GM12891 (cell line): ENCODE results near the gene LRP6.

Experiments
- DNase-seq: peaks from one replicate; pipeline ENCODE4 v3.0.0; 2011; ENCODE audit warnings: low spot score; ENCODE audit not compliant: insufficient read length
- FAIRE-seq: peaks from 2 replicates; lab custom pipeline; 2011; peaks lifted over from hg19 to GRCh38; lab: Jason Lieb, UNC
- PAX5 ChIP-seq: IDR thresholded peaks from 2 replicates; pipeline ENCODE4 v1.6.1; 2011; ENCODE audit warnings: low read length, moderate library complexity, mild to moderate bottlenecking; ENCODE audit not compliant: insufficient read depth, severe bottlenecking
- POLR2A ChIP-seq: IDR thresholded peaks from 2 replicates; pipeline ENCODE4 v1.6.1; 2011; ENCODE audit warnings: low read depth, low read length, control low read depth
- POLR2AphosphoS5 ChIP-seq: IDR thresholded peaks from 2 replicates; pipeline ENCODE4 v1.6.1; 2011; ENCODE audit warnings: low read depth, low read length, control low read depth
- POU2F2 ChIP-seq: IDR thresholded peaks from 2 replicates; pipeline ENCODE4 v1.6.1; 2011; ENCODE audit warnings: low read depth, mild to moderate bottlenecking, control low read depth, low read length, moderate library complexity
- SPI1 ChIP-seq: IDR thresholded peaks from 2 replicates; pipeline ENCODE4 v1.6.1; 2011; ENCODE audit warnings: low read depth, low read length, control low read depth
- TAF1 ChIP-seq: IDR thresholded peaks from 2 replicates; pipeline ENCODE4 v1.6.1; 2011; ENCODE audit warnings: low read depth, low read length, control low read depth

The LRP6 gene

DNA sequence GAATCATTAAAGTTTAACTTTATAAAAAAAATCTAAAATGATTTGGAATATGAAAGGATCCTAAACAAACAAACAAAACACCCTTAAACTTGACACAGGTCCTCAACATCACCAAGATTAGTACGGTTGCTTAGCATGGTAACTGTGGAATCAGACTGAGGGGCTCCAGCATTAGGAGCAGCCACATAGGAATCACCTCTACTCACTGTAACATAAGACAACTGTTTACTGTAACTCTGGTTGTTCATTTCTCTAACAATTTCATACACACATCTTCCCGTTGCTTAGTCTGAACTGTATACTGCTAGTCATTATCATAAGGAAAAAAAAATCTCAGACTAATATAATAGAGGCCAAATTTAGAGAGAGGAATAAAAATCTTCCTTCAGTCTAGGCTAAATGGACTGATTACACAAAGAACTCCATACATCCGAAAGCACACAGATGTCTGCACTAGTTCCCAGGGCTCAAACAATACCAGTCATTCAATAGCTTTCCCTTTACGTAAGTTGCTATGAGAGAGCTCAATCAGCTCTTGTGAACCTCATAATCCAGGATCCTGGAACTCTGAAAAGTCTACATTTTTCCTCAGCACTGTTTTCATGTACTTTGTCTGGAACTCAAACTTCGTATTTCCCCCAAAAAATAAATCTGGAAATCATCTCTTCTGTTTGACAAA lies 26.0 kb downstream of the LRP6 start:
- DNase-seq (no peak), FAIRE-seq (peak; percentile 16)
- TF ChIP-seq POLR2AphosphoS5 (no peak), POLR2A (no peak), POU2F2 (no peak), SPI1 (no peak), TAF1 (no peak), PAX5 (no peak)

DNA sequence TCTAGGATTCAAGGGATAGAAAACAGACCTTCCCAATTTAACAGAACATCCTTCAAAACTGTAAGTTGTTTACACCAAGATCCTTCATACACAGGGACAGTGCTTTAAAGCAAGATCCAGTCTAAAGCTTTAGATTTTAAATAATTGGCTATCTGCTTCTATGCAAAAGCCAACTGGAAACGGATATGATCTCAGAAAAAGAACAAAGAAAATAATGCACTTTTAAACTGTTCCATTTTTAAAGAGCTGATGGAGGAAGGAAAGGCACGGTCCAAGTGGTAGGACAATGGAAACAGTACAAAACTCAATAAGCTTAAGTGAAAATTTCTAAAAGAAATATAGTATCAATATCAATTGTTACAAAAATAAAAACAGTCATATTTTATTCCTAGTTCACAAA lies 27.7 kb downstream of the LRP6 start:
- DNase-seq, result no peak
- TF ChIP-seq PAX5 (no peak), TAF1 (no peak), POLR2A (no peak), POLR2AphosphoS5 (no peak), POU2F2 (no peak), SPI1 (no peak)
- FAIRE-seq, result no peak

DNA sequence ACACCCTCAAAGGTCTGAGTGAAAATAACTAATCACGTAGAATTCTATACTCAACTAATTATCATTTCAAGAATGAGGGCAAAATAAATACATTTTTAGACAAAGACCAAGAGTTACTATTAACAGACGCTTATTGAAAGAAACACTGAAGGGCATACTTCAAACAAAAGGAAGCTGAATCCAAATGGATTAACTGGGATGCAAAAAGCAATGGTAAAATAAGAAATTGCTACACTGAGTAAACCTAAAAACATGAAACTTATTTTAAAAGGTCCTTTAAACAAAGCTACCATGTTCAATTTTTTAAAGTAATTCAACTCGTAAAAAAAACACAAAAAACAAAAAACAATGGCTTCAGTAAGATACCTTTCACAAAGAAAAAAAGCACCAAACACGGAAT lies 28.2 kb downstream of the LRP6 start:
- TF ChIP-seq SPI1, result no peak
- no peak for TF ChIP-seq TAF1
- TF ChIP-seq POU2F2, result no peak
- TF ChIP-seq POLR2A, result no peak
- no peak for TF ChIP-seq POLR2AphosphoS5
- no peak for TF ChIP-seq PAX5

DNA sequence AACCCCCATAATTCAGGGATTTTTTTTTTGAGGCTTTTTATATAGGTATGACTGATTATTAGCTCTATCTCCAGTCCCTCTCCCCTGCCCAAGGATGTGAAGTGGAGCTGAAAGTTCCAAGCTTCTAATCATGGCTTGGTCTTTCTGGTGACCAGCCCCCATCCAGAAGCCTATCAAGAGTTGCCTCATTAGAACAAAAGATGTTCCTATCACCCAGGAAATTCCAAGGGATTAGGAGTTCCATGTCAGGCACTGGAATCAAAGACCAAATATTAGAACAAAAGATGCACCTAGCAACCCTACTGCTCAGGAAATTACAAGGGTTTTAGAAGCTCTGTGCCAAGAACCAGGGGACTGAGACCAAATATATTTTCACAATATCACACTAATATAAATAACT lies 29.9 kb downstream of the LRP6 start:
- TF ChIP-seq POU2F2 (no peak), TAF1 (no peak)
- FAIRE-seq, result no peak
- no peak for DNase-seq

More for the DNA sequence above, 28.2 kb downstream of the LRP6 start:
- no peak for FAIRE-seq
- no peak for DNase-seq

DNA sequence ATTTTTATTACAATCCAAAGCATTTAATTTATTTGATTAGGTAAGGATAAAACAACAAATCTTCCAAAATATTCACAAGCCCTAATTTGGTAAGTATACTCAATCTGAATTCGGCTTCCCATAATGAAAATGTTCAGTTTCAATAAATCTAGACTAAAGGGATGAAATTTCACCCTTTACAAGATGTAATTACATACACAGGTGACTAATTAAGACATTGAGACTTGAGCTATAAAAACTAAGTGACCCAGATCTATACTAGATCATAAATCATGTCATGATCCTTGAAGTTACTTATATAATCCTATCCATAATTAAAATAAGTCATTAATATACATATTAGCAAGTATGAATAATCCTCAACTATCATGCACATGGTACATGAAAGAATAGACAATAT lies 36.6 kb downstream of the LRP6 start:
- TF ChIP-seq PAX5 (no peak), POLR2AphosphoS5 (no peak), TAF1 (no peak), POLR2A (no peak), POU2F2 (no peak), SPI1 (no peak)
- no peak for FAIRE-seq
- no peak for DNase-seq

DNA sequence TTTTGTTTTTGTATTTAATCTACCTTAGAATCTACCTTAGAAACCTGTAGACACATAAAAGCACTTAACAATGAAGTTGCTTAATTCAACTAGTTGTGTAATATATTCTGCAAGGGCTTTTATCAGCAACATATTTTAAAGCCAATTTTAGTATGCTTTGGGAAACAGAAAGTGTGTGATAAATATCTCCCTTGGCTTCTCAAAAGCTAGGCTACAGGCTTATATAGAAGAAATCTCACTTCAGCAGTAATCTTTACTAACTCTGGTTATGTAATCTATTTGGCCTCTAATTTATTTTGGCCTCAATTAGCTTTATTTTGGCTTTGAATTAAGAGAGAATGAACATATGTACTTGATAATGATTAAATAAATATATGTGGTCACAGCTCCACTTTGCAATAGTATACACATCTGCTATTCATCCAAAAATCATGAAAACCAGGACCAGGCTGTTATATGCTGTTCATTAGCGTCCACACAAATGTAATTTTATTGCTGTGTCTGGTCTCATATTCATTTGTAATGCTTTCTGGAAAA lies 37.2 kb downstream of the LRP6 start:
- no peak for DNase-seq
- no peak for TF ChIP-seq POLR2AphosphoS5
- TF ChIP-seq TAF1, result no peak
- no peak for TF ChIP-seq POU2F2
- no peak for FAIRE-seq

DNA sequence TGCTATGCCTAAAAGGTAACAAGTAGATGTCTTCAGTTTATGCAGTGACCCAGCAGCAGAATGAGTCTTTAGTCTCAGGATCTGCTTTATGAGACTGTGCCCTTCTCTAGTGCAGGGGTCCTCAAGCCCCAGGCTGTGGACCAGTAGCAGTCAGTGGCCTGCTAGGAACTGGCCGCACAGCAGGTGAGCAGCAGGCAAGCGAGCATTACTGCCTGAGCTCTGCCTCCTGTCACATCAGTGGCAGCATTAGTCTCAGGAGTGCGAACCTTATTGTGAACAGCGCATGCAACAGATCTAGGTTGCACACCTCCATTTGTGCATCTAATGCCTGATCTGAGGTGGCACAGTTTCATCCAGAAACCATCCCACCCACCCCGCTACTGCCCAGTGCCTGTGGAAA lies 38.4 kb downstream of the LRP6 start:
- DNase-seq (no peak), FAIRE-seq (peak; percentile 72)
- no peak for TF ChIP-seq TAF1
- no peak for TF ChIP-seq PAX5
- TF ChIP-seq POLR2AphosphoS5, result no peak
- no peak for TF ChIP-seq POU2F2
- TF ChIP-seq POLR2A, result no peak
- TF ChIP-seq SPI1, result no peak

DNA sequence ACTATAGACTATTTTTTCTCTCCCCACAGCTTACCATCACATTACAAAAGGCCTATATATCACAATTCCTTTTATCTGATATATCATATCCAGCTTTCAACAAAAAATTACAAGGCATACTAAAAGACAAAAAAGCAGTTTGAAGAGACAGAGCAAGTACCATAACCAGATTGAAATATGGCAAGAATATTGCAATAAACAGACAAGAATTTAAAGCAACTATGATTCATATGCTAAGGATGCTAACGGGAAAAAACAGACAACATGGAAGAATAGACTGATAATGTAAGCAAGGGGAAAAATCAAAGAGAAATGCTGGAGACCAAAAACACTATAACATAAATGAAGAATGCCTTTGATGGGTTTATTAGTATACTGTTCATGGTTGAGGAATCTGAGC lies 40.7 kb downstream of the LRP6 start:
- FAIRE-seq (no peak), DNase-seq (no peak)
- TF ChIP-seq TAF1 (no peak), POLR2A (no peak), POLR2AphosphoS5 (no peak), PAX5 (no peak), SPI1 (no peak), POU2F2 (no peak)

DNA sequence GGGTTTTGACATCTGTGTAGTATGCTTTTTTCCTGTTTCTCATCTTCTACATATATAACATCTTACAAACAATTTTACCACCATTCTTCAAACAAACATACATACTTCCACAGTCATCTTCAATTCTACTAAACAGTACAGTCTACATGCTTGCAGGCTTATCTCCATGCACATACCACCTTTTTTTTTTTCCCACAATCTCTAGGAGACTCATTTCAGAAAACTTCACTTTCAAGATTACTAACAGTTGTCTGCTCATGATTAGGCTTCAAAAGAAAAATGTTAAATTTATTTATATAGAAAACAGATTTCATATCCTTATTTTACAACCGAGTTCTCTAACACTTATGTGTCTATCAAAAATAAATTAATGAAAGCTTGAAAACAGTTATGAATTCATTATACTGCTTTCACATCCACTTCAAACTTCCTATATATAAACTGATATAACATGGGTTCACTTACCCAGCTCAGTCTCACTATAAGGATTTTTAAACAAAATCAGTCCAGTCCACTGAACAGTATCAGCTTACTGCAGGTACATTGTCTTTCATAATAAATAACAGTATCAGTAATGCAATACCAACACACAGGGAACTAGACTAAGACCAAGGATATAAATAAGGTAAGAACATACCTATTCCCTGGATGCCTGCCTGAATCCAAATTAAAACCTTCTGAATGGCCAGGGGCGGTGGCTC lies 42.5 kb downstream of the LRP6 start:
- DNase-seq (no peak), FAIRE-seq (no peak)
- no peak for TF ChIP-seq POLR2AphosphoS5
- TF ChIP-seq POU2F2, result no peak
- TF ChIP-seq SPI1, result no peak
- no peak for TF ChIP-seq POLR2A
- no peak for TF ChIP-seq PAX5
- no peak for TF ChIP-seq TAF1

DNA sequence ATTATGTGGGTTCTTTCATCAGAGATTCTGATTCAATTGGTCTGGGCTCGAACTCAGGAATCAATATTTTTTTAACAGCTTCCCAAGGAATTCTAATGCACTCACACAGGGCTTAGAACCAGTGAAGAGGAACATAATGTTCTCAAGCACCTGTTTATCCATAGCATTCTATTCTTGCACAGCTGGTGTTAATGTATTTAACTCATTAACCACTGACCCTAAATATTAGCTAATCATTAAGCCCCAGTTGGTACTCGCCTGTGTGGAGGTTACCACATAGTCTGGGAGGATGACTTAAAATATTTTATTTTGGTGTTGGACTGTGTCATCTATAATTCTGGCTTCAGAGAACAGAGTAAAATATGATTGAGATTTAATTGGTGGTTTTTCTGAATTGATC lies 45.3 kb downstream of the LRP6 start:
- no peak for FAIRE-seq
- TF ChIP-seq POU2F2, result no peak
- no peak for TF ChIP-seq POLR2AphosphoS5
- TF ChIP-seq TAF1, result no peak
- TF ChIP-seq SPI1, result no peak
- no peak for TF ChIP-seq POLR2A
- TF ChIP-seq PAX5, result no peak
- no peak for DNase-seq
